ENCODE measurements around the gene PRIMA1. TPM values are rescaled to one million over a fixed set of nuclear protein-coding genes. Genes with fewer than 3 reads are reported as not detected.
"Not testable (repeated sequence)": the region's sequence is repeated elsewhere in the genome, so short reads cannot be mapped to it uniquely, and the experiment has no call there.

PRIMA1 gene
- total RNA-seq, 1 donor from 2014 or later: not detected

GRCh38 chr14:93809491-93810420, 21.5 kb upstream of the PRIMA1 start:
- H3K27ac Mint-ChIP-seq; H3K4me1 Mint-ChIP-seq; DNase-seq; H3K4me3 Mint-ChIP-seq; intact Hi-C loops (cut with micrococcal nuclease); H3K36me3 Mint-ChIP-seq (ENCODE audit: low read depth); H3K27me3 Mint-ChIP-seq: not testable (repeated sequence)
- peaks cover 21% of the 10 kb centered on the region for H3K9me3 Mint-ChIP-seq

DNA sequence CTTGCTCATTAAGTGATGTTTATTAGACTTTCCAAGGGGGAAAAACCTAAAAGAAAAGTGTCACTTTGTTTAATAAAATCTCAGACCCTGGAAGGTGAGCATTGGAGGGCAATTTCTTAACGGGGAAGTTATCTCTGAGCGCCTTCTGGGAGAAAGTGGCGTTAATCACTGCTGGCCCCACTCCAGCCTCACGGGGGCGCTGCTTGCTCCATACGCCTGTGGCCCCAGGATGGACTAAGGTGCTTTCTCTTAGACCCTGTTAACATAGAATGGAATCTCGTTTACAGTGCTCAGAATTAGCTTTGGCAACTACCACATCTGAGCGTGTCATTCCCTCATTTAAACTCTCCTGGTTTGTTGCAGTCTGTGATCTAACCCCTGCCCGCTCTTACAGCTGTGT, 16.4 kb upstream of the PRIMA1 start:
- intact Hi-C loops (cut with micrococcal nuclease): no loop called here
- DNase-seq: no peak

GRCh38 chr14:93803408-93804318, 15.4 kb upstream of the PRIMA1 start:
- peaks cover 6% of the 10 kb centered on the region for H3K9me3 Mint-ChIP-seq
- intact Hi-C loops (cut with micrococcal nuclease): no loop called here
- DNase-seq: no peak
- no peaks in the 10 kb centered on the region for H3K4me1 Mint-ChIP-seq
- H3K36me3 Mint-ChIP-seq (ENCODE audit: low read depth): no peaks in the 10 kb centered on the region
- H3K27ac Mint-ChIP-seq: no peak overlapping the region
- H3K4me3 Mint-ChIP-seq: no peak overlapping the region
- peaks cover 6% of the 10 kb centered on the region for H3K27me3 Mint-ChIP-seq

More for the DNA sequence above, 16.4 kb upstream of the PRIMA1 start:
- Mint-ChIP-seq H3K9me3 (peaks cover 6% of the 10 kb centered on the region), H3K4me1 (no peaks in the 10 kb centered on the region), H3K36me3 (ENCODE audit: low read depth) (no peaks in the 10 kb centered on the region), H3K27ac (no peak overlapping the region), H3K4me3 (no peak overlapping the region), H3K27me3 (peaks cover 2% of the 10 kb centered on the region)

DNA sequence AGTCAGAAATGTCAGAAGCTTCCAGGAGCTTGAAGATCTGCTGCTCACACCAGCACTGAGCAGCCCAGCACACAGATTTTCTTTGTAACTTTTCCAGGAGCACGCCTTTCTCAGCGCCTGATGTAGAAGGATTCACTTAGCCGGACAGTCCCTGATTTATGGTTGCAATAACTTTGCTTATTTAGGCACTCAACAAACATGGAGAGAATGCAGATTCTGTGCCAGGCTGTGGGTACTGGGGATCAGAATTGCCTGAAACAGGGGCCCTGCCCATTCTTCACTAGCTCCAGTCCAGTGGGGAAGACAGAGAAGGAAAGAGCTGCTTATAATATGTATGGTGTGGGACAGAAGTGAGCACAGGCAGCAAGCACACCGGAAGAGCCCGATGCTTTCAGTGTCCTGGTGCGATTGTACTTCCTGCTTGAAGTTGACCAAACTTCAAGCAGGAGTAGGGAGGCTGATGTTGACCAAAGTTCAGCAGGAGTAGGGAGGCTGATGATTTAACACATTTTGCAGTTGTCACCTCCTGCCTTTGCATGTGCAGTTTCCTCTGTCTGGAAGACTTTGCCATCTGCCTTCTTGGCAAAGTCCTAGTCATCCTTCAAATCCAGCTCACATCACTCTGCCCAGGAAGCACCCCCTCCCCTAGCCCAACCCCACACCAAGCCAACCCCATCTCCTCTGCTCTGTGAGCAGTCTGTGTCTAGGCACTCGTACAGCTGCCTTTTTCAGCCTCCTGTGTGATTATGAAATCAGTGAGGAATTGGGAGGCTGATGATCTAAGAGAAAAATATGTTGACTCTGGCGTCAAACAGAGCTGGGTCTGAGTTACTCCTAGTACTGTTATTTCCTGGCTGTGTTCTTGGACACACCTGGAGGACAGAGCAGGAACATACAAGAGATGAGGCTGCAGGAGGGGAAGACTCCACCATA, 12.0 kb upstream of the PRIMA1 start:
- Mint-ChIP-seq H3K9me3 (no peaks in the 10 kb centered on the region), H3K4me1 (no peaks in the 10 kb centered on the region), H3K36me3 (ENCODE audit: low read depth) (no peaks in the 10 kb centered on the region), H3K4me3 (no peak overlapping the region), H3K27me3 (peaks cover 6% of the 10 kb centered on the region), H3K27ac (no peak overlapping the region)
- no peak for DNase-seq
- intact Hi-C loops (cut with micrococcal nuclease): no loop called here

- DNase-seq: no peak
- Mint-ChIP-seq H3K27ac (no peak overlapping the region), H3K4me1 (no peaks in the 10 kb centered on the region), H3K27me3 (peaks cover 6% of the 10 kb centered on the region), H3K36me3 (ENCODE audit: low read depth) (no peaks in the 10 kb centered on the region), H3K4me3 (no peak overlapping the region), H3K9me3 (no peaks in the 10 kb centered on the region)
- intact Hi-C loops (cut with micrococcal nuclease): no loop called here
Observed at GRCh38 chr14:93799617-93799988, 11.3 kb upstream of the PRIMA1 start.

DNA sequence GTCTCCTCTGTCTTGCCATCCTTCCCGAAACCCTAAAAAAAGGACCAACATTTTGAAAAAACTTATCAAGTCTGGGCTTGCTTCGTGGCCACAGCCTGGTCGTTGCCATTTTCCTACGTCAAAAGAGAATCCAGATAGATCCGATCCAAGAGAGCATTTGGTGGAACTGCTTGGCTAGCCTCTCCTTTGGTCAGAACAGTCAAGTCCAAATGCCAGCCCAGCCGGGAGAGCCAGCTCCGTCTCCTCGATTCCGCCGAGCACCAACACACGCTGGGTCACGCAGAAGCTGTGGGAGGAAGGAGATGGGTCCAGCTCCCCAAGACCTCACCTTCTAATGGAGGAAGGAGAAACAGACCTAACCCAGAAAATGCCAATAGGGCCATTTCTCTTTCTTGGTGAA, 9.3 kb upstream of the PRIMA1 start:
- Mint-ChIP-seq H3K36me3 (ENCODE audit: low read depth) (no peaks in the 10 kb centered on the region), H3K9me3 (no peaks in the 10 kb centered on the region), H3K27me3 (peaks cover 8% of the 10 kb centered on the region), H3K4me1 (no peaks in the 10 kb centered on the region), H3K4me3 (no peak overlapping the region), H3K27ac (no peak overlapping the region)
- no peak for DNase-seq
- intact Hi-C loops (cut with micrococcal nuclease): no loop called here

GRCh38 chr14:93797071-93797470, 8.8 kb upstream of the PRIMA1 start:
- Mint-ChIP-seq H3K36me3 (ENCODE audit: low read depth) (no peaks in the 10 kb centered on the region), H3K4me3 (no peak overlapping the region), H3K4me1 (no peaks in the 10 kb centered on the region), H3K27ac (no peak overlapping the region), H3K27me3 (peaks cover 8% of the 10 kb centered on the region), H3K9me3 (no peaks in the 10 kb centered on the region)
- DNase-seq: no peak
- intact Hi-C loops (cut with micrococcal nuclease): no loop called here

DNA sequence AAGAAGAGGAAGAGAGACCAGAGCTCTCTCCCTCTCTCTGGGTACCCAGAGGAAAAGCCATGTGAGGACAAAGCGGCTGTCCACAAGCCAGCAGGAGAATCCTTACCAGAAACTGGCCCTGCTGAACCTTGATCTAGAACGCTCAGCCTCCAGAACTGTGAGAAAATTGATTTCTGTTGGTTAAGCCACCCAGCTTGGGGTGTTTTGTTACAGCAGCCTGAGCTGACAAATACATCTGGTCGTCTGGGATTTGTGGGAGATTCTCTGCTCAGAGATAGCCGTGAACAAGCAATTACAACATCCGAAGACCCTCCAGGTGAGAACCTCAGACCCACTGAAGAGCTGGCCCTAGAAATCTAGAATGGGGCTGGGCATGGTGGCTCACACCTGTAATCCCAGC, 6.5 kb upstream of the PRIMA1 start:
- H3K27me3 Mint-ChIP-seq: peaks cover 30% of the 10 kb centered on the region
- no peaks in the 10 kb centered on the region for H3K4me1 Mint-ChIP-seq
- DNase-seq: no peak
- intact Hi-C loops (cut with micrococcal nuclease): no loop called here
- H3K27ac Mint-ChIP-seq: no peak overlapping the region
- no peaks in the 10 kb centered on the region for H3K36me3 Mint-ChIP-seq (ENCODE audit: low read depth)
- no peak overlapping the region for H3K4me3 Mint-ChIP-seq
- no peaks in the 10 kb centered on the region for H3K9me3 Mint-ChIP-seq

DNA sequence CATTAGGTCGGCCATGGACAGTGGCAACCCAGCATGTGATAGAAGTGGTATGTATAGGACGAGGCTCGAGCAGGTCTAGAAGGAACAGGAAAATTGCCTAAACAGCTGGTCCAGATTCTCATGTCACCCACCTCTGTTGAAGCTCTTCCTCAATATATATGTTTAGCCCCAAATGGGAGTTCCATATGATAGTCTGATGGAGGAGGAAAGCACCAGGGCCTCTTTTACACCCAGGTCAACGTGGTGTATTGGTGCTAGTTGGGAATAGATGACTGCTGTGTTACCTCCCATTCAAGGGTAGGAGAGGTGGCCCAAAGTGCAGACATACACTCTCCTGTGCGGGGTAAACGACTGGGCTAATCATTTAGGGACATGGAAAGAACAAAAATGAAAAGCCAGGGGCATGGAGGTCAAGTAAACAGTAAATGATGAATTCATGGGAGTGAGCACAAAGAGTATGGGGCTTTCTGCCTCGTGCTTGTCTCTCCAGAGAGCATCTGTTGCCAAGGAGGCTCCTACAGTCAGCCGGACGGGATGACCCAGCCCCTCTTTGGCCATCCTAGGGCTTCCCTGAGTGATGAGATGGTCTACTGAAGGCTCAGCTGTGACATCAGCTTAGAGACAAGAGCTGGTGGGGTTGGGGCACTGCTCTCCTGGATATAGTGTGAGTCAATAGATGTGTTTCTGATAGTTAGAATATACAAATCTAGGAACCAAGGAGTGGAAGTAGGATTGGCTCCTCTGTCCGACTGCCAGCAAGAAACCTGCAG, 5.5 kb upstream of the PRIMA1 start:
- H3K4me3 Mint-ChIP-seq: no peak overlapping the region
- DNase-seq: no peak
- H3K36me3 Mint-ChIP-seq (ENCODE audit: low read depth): no peaks in the 10 kb centered on the region
- H3K27me3 Mint-ChIP-seq: peaks cover 33% of the 10 kb centered on the region
- peaks cover 2% of the 10 kb centered on the region for H3K4me1 Mint-ChIP-seq
- intact Hi-C loops (cut with micrococcal nuclease): no loop called here
- no peak overlapping the region for H3K27ac Mint-ChIP-seq
- H3K9me3 Mint-ChIP-seq: no peaks in the 10 kb centered on the region

GRCh38 chr14:93792391-93792790, 4.1 kb upstream of the PRIMA1 start:
- H3K4me1 Mint-ChIP-seq: peaks cover 2% of the 10 kb centered on the region
- no peaks in the 10 kb centered on the region for H3K36me3 Mint-ChIP-seq (ENCODE audit: low read depth)
- DNase-seq: no peak
- no peak overlapping the region for H3K27ac Mint-ChIP-seq
- intact Hi-C loops (cut with micrococcal nuclease): no loop called here
- H3K9me3 Mint-ChIP-seq: no peaks in the 10 kb centered on the region
- H3K4me3 Mint-ChIP-seq: no peak overlapping the region
- H3K27me3 Mint-ChIP-seq: peaks cover 40% of the 10 kb centered on the region

DNA sequence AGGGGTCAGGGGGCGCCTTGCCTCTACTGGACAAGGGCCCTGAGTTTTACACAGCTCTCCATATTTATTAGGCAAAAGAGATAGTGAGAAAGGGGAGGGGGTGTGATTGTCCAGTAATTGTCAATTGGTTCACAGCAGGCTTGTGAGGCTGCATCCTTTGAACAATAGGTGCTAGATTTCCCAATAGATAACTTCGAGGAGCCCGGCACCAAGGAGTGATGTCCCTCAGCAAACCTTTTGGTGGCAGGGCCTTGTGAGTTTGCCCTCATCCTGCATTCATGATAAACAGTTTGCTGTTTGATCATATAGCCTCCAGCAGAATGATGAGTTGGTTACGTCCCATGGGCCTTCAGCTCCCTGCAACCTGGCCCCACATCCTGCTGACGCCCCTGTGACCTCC, 2.7 kb upstream of the PRIMA1 start:
- Mint-ChIP-seq H3K9me3 (no peaks in the 10 kb centered on the region), H3K4me3 (no peak overlapping the region), H3K27ac (no peak overlapping the region), H3K36me3 (ENCODE audit: low read depth) (no peaks in the 10 kb centered on the region), H3K27me3 (peaks cover 51% of the 10 kb centered on the region), H3K4me1 (peaks cover 2% of the 10 kb centered on the region)
- DNase-seq: no peak
- intact Hi-C loops (cut with micrococcal nuclease): no loop called here

GRCh38 chr14:93789228-93790130, 1.2 kb upstream of the PRIMA1 start:
- H3K27me3 Mint-ChIP-seq: peaks cover 60% of the 10 kb centered on the region
- no peak for DNase-seq
- no peak overlapping the region for H3K4me3 Mint-ChIP-seq
- intact Hi-C loops (cut with micrococcal nuclease): no loop called here
- peaks cover 2% of the 10 kb centered on the region for H3K4me1 Mint-ChIP-seq
- no peak overlapping the region for H3K27ac Mint-ChIP-seq
- no peaks in the 10 kb centered on the region for H3K36me3 Mint-ChIP-seq (ENCODE audit: low read depth)
- H3K9me3 Mint-ChIP-seq: no peaks in the 10 kb centered on the region

Measured in activated CD4-positive, alpha-beta T cell treated with anti-CD3 and anti-CD28 coated beads, Interleukin-2, amount 10 ng/mL, durations not matched to agents 24 days and 14 days (primary cell).